AG09319 (cell line): ENCODE data around the gene ZXDC.

Experiments
- DNase-seq: peaks from one replicate; pipeline ENCODE4 v3.0.0-alpha.2; 2010; ENCODE audit warnings: low read depth; ENCODE audit errors: extremely low read depth
- TF ChIP-seq, protein P1 (sequence below): IDR thresholded peaks from 2 replicates; pipeline ENCODE4 v1.5.1; 2011; ENCODE audit warnings: low read depth, mild to moderate bottlenecking, inconsistent platforms, low read length, moderate library complexity

Gene ZXDC

DNA sequence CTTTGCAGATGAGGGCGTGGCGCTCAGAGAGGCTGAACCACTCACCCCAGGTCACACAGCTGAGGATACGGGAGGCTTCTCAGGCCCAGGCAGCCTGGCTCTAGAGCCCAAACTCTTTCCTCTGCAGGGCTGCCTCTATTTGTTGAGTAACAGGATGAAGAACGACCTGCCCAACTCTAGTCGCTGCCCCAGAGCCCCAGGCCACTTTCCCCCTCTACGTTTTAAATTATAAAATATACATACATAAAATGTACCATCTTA is 19.2 kb upstream of the ZXDC start:
- no peak for DNase-seq
- TF ChIP-seq, protein P1, sequence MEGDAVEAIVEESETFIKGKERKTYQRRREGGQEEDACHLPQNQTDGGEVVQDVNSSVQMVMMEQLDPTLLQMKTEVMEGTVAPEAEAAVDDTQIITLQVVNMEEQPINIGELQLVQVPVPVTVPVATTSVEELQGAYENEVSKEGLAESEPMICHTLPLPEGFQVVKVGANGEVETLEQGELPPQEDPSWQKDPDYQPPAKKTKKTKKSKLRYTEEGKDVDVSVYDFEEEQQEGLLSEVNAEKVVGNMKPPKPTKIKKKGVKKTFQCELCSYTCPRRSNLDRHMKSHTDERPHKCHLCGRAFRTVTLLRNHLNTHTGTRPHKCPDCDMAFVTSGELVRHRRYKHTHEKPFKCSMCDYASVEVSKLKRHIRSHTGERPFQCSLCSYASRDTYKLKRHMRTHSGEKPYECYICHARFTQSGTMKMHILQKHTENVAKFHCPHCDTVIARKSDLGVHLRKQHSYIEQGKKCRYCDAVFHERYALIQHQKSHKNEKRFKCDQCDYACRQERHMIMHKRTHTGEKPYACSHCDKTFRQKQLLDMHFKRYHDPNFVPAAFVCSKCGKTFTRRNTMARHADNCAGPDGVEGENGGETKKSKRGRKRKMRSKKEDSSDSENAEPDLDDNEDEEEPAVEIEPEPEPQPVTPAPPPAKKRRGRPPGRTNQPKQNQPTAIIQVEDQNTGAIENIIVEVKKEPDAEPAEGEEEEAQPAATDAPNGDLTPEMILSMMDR = no peak

DNA sequence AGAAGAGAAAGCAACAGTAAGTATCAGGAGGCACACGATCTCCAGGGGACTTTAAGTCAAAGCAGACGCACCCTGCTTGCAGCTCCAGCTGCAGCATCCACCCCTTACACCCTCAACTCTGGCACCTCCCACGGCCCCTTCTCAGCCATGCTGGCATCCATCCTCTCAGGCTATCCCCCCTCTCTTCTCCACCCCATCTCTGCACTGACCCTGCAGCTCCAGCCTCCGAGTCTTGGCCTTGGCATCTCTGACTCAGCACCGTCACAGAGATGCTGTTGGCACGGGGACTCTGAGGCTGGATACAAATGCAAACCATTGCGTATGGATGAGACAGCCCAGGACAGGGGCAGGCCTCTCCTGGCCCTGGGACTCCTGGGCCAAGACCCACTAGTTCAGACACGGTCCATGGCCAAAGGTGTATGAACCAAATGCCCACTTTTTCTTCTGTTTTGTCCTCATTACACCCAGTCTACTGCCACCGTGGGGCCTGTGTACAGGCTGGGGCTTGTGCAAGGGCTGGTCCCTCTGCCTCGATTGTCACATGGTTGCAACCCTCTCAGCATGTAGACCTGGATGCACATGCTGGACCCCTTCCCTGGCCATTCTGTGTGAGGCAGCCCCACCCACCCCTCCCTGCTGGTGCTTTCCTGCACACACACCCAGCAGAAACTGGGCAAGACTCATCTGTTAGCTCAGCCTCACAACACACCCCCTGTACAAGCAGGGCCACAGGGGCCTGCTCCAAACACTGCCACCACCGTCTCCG is 18.7 kb upstream of the ZXDC start:
- no peak for DNase-seq

DNA sequence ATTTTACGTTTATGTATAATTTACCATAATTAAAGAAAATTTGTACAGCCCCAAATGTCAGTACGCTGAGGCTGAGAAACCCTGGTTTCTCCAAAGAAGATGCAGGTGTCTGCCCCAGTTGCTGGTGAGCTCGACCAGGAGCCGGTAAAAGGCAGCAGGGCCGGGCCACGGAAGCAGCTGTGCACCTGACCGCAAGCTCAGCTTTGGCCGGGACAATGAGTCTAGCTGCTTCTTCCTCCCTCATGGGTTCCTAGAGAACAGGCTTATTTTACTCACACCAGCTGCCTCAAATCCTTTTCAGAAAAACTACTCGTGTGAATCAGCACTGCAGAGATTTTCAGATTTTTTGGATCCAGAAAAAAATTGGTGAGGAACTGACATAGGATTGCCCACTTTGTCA is 18.0 kb upstream of the ZXDC start:
- DNase-seq = no peak

More for the DNA sequence above, 18.7 kb upstream of the ZXDC start:
- TF ChIP-seq, protein P1 = no peak

DNA sequence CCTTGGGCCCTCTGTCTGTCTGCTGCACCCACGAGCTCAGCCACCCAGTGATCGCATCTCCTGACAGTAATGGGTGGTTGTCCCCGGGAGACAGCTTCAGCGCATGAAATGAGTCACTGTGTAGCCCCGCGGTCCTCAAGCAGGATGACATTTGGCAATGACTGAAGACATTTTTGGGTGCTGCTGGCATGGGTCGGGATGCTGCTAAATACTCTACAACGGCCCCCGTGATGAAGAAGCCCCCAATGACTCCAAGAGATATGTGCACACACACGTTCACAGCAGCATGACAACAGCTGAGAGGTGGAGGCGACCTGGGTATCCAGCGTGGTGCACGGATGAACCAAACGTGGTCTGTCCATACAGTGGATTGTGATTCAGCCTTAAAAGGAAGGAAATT is 17.4 kb upstream of the ZXDC start:
- TF ChIP-seq, protein P1 = no peak
- DNase-seq = no peak

More for the DNA sequence above, 18.0 kb upstream of the ZXDC start:
- TF ChIP-seq, protein P1 = no peak

DNA sequence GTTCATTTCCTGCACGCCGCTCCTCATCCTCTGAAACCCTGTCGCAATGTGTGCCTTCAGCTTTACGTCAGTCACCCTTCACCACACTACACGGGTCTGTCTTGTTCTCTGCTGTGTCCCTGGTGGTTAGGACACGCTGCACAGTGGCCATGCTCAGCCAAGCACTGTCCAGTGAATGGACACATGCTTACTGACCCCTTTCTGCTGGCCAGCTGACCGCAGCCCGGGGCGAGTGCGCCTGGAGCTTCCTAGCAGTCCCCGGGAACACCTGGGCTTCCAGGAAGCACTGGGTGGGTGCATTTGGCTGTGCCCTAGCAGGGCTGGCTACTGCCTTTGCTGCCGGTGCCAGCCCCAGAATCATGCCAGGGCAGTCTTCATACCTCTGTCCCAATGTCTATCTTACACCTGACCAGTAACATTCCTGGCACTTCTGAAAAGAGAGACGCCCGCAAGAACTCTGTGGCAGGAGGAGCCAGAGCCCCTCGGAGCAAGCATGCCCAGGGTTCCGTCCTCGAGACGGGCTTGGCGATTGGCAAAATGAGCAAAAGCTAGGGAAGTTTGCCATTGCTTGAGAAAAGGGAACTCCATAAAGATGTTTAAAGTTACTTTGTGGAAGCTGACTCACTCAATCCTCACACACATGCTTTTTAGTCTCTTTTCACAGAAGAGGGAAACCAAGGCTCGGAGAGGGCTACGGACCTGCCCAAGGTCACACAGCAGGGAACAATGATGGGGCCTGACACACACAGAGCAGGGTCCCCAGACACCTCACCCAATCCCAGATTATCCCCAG is 15.7 kb upstream of the ZXDC start:
- DNase-seq = no peak
- TF ChIP-seq, protein P1 = no peak

DNA sequence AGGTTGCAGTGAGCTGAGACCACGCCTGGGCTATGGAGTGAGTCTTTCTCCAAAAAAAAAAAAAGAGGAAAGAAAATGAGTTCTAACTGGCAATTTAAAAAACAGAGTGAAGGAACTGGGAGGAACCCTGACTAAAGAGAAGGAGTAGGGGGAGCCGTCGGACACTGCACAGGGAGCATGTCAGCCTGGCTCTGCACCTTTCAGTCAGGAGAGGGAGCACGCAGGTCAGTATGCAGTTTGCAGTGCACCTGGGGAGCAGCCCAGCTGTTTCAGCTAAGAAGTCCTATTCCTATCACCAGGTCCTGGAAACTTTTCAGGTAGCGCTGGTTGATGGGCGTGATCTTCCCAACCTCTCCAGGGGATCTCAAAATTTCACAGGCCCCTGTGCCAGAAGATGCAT is 14.9 kb upstream of the ZXDC start:
- no peak for DNase-seq
- TF ChIP-seq, protein P1 = no peak

DNA sequence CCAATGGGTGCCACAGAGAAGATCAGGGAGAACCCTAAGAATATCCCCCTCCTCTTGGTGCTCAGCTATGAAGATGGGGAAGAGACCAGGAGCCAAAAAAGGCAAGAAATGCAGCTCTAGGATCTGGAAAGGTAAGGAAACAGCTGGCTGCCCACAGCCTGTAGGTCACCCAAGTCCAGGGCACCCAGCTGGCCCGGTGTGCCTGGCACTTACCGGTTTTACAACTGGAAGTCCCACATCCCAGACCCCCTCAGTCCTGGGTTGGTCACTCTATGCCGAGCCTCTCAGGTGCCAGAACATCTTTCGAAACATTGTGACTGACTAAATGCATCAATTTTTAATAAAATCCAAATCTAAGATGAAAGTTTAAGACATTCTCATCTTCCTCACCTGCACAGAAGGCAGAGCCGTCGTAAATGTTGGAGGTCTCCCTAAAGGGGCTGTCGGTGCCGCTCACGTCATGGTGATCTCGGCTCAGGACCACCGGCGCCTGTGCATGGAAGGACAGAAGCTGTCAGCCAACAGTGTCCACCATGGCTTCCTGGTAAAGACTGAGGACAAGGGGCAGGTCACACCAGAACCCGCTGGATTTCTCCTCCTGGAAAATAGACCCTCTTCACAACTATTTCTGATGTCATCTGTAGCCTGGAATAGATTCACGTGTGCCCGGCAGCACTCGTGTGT is 13.3 kb upstream of the ZXDC start:
- DNase-seq = no peak
- TF ChIP-seq, protein P1 = no peak
